Fibroblast of mammary gland (primary cell): ENCODE data around the gene FAR2.

Source experiments
- DNase-seq: peaks from one replicate; pipeline ENCODE4 v3.0.0-alpha.2; 2010; ENCODE audit warnings: low read depth
- H3K4me3 ChIP-seq: 2 replicates; pipeline ENCODE4 v1.5.1; 2011; ENCODE audit warnings: low read depth, mild to moderate bottlenecking, low read length, moderate library complexity; ENCODE audit not compliant: control insufficient read depth
- CTCF ChIP-seq: conservative IDR thresholded peaks from 2 replicates; pipeline ENCODE4 v1.5.1; 2011; ENCODE audit warnings: low read depth, low read length, inconsistent platforms; ENCODE audit not compliant: control insufficient read depth, insufficient read depth

The FAR2 gene

GRCh38 chr12:29230800-29231560 is 81.9 kb downstream of the FAR2 start:
- no peak for TF ChIP-seq CTCF
- DNase-seq: no peak
- no peak overlapping the region for H3K4me3 ChIP-seq

GRCh38 chr12:29232086-29232485 is 83.0 kb downstream of the FAR2 start:
- no peak for TF ChIP-seq CTCF
- H3K4me3 ChIP-seq: no peak overlapping the region
- DNase-seq: no peak

- no peak for DNase-seq
- no peak overlapping the region for H3K4me3 ChIP-seq
- no peak for TF ChIP-seq CTCF
Measured at GRCh38 chr12:29234552-29234951, 85.5 kb downstream of the FAR2 start.

GRCh38 chr12:29234965-29235626 is 86.0 kb downstream of the FAR2 start:
- no peak overlapping the region for H3K4me3 ChIP-seq
- peak; percentile 68 for DNase-seq
- no peak for TF ChIP-seq CTCF

- no peak overlapping the region for H3K4me3 ChIP-seq
- peak; percentile 75 for DNase-seq
- no peak for TF ChIP-seq CTCF
Measured at GRCh38 chr12:29238822-29239291, 89.8 kb downstream of the FAR2 start.

- DNase-seq: peak; percentile 68
- TF ChIP-seq CTCF: no peak
- H3K4me3 ChIP-seq: no peak overlapping the region
Measured at GRCh38 chr12:29239336-29239735, 90.3 kb downstream of the FAR2 start.
